Measurements from ENCODE around the gene PSEN2. TPM values are rescaled to one million over a fixed set of nuclear protein-coding genes. Genes with fewer than 3 reads are reported as not detected.
"Not testable (repeated sequence)": the region's sequence is repeated elsewhere in the genome, so short reads cannot be mapped to it uniquely, and the experiment has no call there.

PSEN2 gene
- total RNA-seq, 1 donor from 2014 or later, result 29.7 TPM

GRCh38 chr1:226915672-226915995 lies 45.2 kb downstream of the PSEN2 start:
- no peak overlapping the region for H3K4me3 ChIP-seq (ENCODE audit: low read depth, low read length)
- no peaks in the 10 kb centered on the region for H3K27me3 ChIP-seq (ENCODE audit: control insufficient read depth, insufficient read depth, low read length)
- no peak for TF ChIP-seq CTCF (IDR thresholded peaks at IDR 0.05; ENCODE audit: insufficient read depth, low read length, poor library complexity, severe bottlenecking)
- DNase-seq (ENCODE audit: low read depth), result no peak
- H3K36me3 ChIP-seq (ENCODE audit: control insufficient read depth, insufficient read depth, low read length), result no peaks in the 10 kb centered on the region

- no peak for TF ChIP-seq CTCF (IDR thresholded peaks at IDR 0.05; ENCODE audit: insufficient read depth, low read length, poor library complexity, severe bottlenecking)
- Histone ChIP-seq H3K36me3 (ENCODE audit: control insufficient read depth, insufficient read depth, low read length) (no peaks in the 10 kb centered on the region), H3K27me3 (ENCODE audit: control insufficient read depth, insufficient read depth, low read length) (no peaks in the 10 kb centered on the region), H3K4me3 (ENCODE audit: low read depth, low read length) (no peak overlapping the region)
- no peak for DNase-seq (ENCODE audit: low read depth)
These were observed 46.1 kb downstream of the PSEN2 start for GRCh38 chr1:226916497-226916896.

GRCh38 chr1:226919587-226919986 lies 49.2 kb downstream of the PSEN2 start:
- no peak for DNase-seq (ENCODE audit: low read depth)
- Histone ChIP-seq H3K4me3 (ENCODE audit: low read depth, low read length) (no peak overlapping the region), H3K27me3 (ENCODE audit: control insufficient read depth, insufficient read depth, low read length) (no peaks in the 10 kb centered on the region), H3K36me3 (ENCODE audit: control insufficient read depth, insufficient read depth, low read length) (no peaks in the 10 kb centered on the region)
- no peak for TF ChIP-seq CTCF (IDR thresholded peaks at IDR 0.05; ENCODE audit: insufficient read depth, low read length, poor library complexity, severe bottlenecking)

GRCh38 chr1:226919995-226920394 lies 49.6 kb downstream of the PSEN2 start:
- Histone ChIP-seq H3K4me3 (ENCODE audit: low read depth, low read length) (no peak overlapping the region), H3K36me3 (ENCODE audit: control insufficient read depth, insufficient read depth, low read length) (no peaks in the 10 kb centered on the region), H3K27me3 (ENCODE audit: control insufficient read depth, insufficient read depth, low read length) (no peaks in the 10 kb centered on the region)
- TF ChIP-seq CTCF (IDR thresholded peaks at IDR 0.05; ENCODE audit: insufficient read depth, low read length, poor library complexity, severe bottlenecking), result no peak
- no peak for DNase-seq (ENCODE audit: low read depth)

- no peaks in the 10 kb centered on the region for H3K36me3 ChIP-seq (ENCODE audit: control insufficient read depth, insufficient read depth, low read length)
- no peak for DNase-seq (ENCODE audit: low read depth)
- no peak for TF ChIP-seq CTCF (IDR thresholded peaks at IDR 0.05; ENCODE audit: insufficient read depth, low read length, poor library complexity, severe bottlenecking)
These were observed 50.1 kb downstream of the PSEN2 start for GRCh38 chr1:226920446-226920894.

GRCh38 chr1:226921504-226921903 lies 51.1 kb downstream of the PSEN2 start:
- H3K27me3 ChIP-seq (ENCODE audit: control insufficient read depth, insufficient read depth, low read length), result no peaks in the 10 kb centered on the region
- H3K36me3 ChIP-seq (ENCODE audit: control insufficient read depth, insufficient read depth, low read length), result no peaks in the 10 kb centered on the region
- no peak for TF ChIP-seq CTCF (IDR thresholded peaks at IDR 0.05; ENCODE audit: insufficient read depth, low read length, poor library complexity, severe bottlenecking)
- H3K4me3 ChIP-seq (ENCODE audit: low read depth, low read length), result no peak overlapping the region
- DNase-seq (ENCODE audit: low read depth), result no peak

More at GRCh38 chr1:226920446-226920894, 50.1 kb downstream of the PSEN2 start:
- no peaks in the 10 kb centered on the region for H3K27me3 ChIP-seq (ENCODE audit: control insufficient read depth, insufficient read depth, low read length)
- H3K4me3 ChIP-seq (ENCODE audit: low read depth, low read length), result no peak overlapping the region

GRCh38 chr1:226929260-226930111 lies 59.1 kb downstream of the PSEN2 start:
- H3K4me3 ChIP-seq (ENCODE audit: low read depth, low read length); DNase-seq (ENCODE audit: low read depth); H3K27me3 ChIP-seq (ENCODE audit: control insufficient read depth, insufficient read depth, low read length); H3K36me3 ChIP-seq (ENCODE audit: control insufficient read depth, insufficient read depth, low read length): not testable (repeated sequence)

Measured in kidney epithelial cell (primary cell).